Trophoblast cell (in vitro differentiated cells and primary cell): ENCODE results near the gene KCNS3.

Experiments
- DNase-seq, 2 donors: peaks; one replicate each; pipeline ENCODE4 v3.0.0-alpha.2; 2016
- H2AFZ ChIP-seq: 2 replicates; pipeline ENCODE4 v1.6.1; 2013; ENCODE audit warnings: low read length, moderate library complexity, mild to moderate bottlenecking; ENCODE audit not compliant: insufficient read depth, poor library complexity
- H2AK5ac ChIP-seq: 2 replicates; pipeline ENCODE4 v1.6.1; 2013; ENCODE audit warnings: mild to moderate bottlenecking, low read length
- H2BK120ac ChIP-seq: 2 replicates; pipeline ENCODE4 v1.6.1; 2013; ENCODE audit warnings: low read length, mild to moderate bottlenecking, moderate library complexity; ENCODE audit not compliant: insufficient read depth, poor library complexity
- H2BK12ac ChIP-seq: 2 replicates; pipeline ENCODE4 v1.6.1; 2013; ENCODE audit warnings: mild to moderate bottlenecking, low read length, moderate library complexity
- H2BK5ac ChIP-seq: 2 replicates; pipeline ENCODE4 v1.6.1; 2013; ENCODE audit warnings: low read length, low read depth, moderate library complexity, mild to moderate bottlenecking; ENCODE audit not compliant: poor library complexity
- H3K14ac ChIP-seq: 2 replicates; pipeline ENCODE4 v1.6.1; 2013; ENCODE audit warnings: mild to moderate bottlenecking, low read length
- H3K18ac ChIP-seq: 2 replicates; pipeline ENCODE4 v1.6.1; 2013; ENCODE audit warnings: mild to moderate bottlenecking, low read length
- H3K23ac ChIP-seq: 2 replicates; pipeline ENCODE4 v1.6.1; 2013; ENCODE audit warnings: low read length
- H3K27ac ChIP-seq: 2 replicates; pipeline ENCODE4 v1.5.1; 2013; ENCODE audit warnings: low read depth, mild to moderate bottlenecking, inconsistent platforms, low read length, moderate library complexity
- H3K27me3 ChIP-seq: 2 replicates; pipeline ENCODE4 v1.6.1; 2013; ENCODE audit warnings: inconsistent platforms, mild to moderate bottlenecking, low read length, moderate library complexity; ENCODE audit not compliant: insufficient read depth
- H3K36me3 ChIP-seq, 2 experiments: 1 replicate in 1 of 2; 2 replicates in 1 of 2; pipeline ENCODE4 v1.6.1; 2013; ENCODE audit warnings: low read length in 2 of 2, mild to moderate bottlenecking in 2 of 2, moderate library complexity in 1 of 2; ENCODE audit not compliant: insufficient read depth in 2 of 2, control insufficient read depth in 1 of 2
- H3K4ac ChIP-seq: 2 replicates; pipeline ENCODE4 v1.6.1; 2013; ENCODE audit warnings: low read depth, mild to moderate bottlenecking, low read length, moderate library complexity
- H3K4me1 ChIP-seq, 2 experiments: 1 replicate in 1 of 2; 2 replicates in 1 of 2; pipeline ENCODE4 v1.6.1; 2013; ENCODE audit warnings: low read length in 2 of 2, mild to moderate bottlenecking in 2 of 2, moderate library complexity in 1 of 2; ENCODE audit not compliant: insufficient read depth in 2 of 2, control insufficient read depth in 1 of 2
- H3K4me2 ChIP-seq: 2 replicates; pipeline ENCODE4 v1.6.1; 2013; ENCODE audit warnings: inconsistent platforms, mild to moderate bottlenecking, low read length, moderate library complexity
- H3K4me3 ChIP-seq: 2 replicates; pipeline ENCODE4 v1.5.1; 2013; ENCODE audit warnings: mild to moderate bottlenecking, low read depth, low read length, inconsistent platforms
- H3K79me1 ChIP-seq: one replicate; pipeline ENCODE4 v1.6.1; 2013; ENCODE audit warnings: low read length
- H3K79me2 ChIP-seq: 2 replicates; pipeline ENCODE4 v1.6.1; 2013; ENCODE audit warnings: low read length, mild to moderate bottlenecking; ENCODE audit not compliant: control insufficient read depth, insufficient read depth, poor library complexity
- H3K9ac ChIP-seq: 2 replicates; pipeline ENCODE4 v1.6.1; 2013; ENCODE audit warnings: mild to moderate bottlenecking, low read length
- H3K9me3 ChIP-seq: 2 replicates; pipeline ENCODE4 v1.6.1; 2013; ENCODE audit warnings: low read depth, mild to moderate bottlenecking, control low read depth, inconsistent platforms, low read length; ENCODE audit not compliant: insufficient read depth
- H4K12ac ChIP-seq: 2 replicates; pipeline ENCODE4 v1.6.1; 2013; ENCODE audit warnings: low read depth, mild to moderate bottlenecking, low read length, moderate library complexity
- H4K8ac ChIP-seq: 2 replicates; pipeline ENCODE4 v1.6.1; 2013; ENCODE audit warnings: low read depth, mild to moderate bottlenecking, low read length, moderate library complexity
- H4K91ac ChIP-seq: one replicate; pipeline ENCODE4 v1.6.1; 2013; ENCODE audit warnings: low read depth, mild to moderate bottlenecking, low read length, moderate library complexity
- WGBS: extraction: QIAGEN DNeasy Blood & Tissue Kit; methylation state at CpG from one replicate; pipeline ENCODE4 v1.1.7; 2013; ENCODE audit warnings: missing lambda C conversion rate; ENCODE audit not compliant: insufficient read length, insufficient coverage; ENCODE audit errors: extremely low coverage; 5-methylcytosine and 5-hydroxymethylcytosine counted together

KCNS3 gene

GRCh38 chr2:17950006-17950405 lies 71.5 kb downstream of the KCNS3 start:
- Histone ChIP-seq H3K27ac (no peak overlapping the region), H3K14ac (no peak overlapping the region), H4K8ac (no peak overlapping the region), H3K79me2 (no peaks in the 10 kb centered on the region), H4K12ac (no peak overlapping the region), H2BK5ac (no peak overlapping the region), H3K36me3 (no peaks in the 10 kb centered on the region), H3K4me2 (no peak overlapping the region), H3K9me3 (no peaks in the 10 kb centered on the region), H3K4ac (no peak overlapping the region), H2AK5ac (no peak overlapping the region), H3K79me1 (no peaks in the 10 kb centered on the region), H2BK12ac (no peak overlapping the region), H3K18ac (no peak overlapping the region), H3K27me3 (no peaks in the 10 kb centered on the region), H3K4me1 (no peaks in the 10 kb centered on the region), H3K23ac (no peak overlapping the region), H2AFZ (no peak overlapping the region), H3K4me3 (no peak overlapping the region), H2BK120ac (no peak overlapping the region), H4K91ac (no peak overlapping the region), H3K9ac (no peak overlapping the region)
- no peak for DNase-seq
- WGBS: no CpG with 5 or more reads among the region's 6 CpGs

GRCh38 chr2:17951563-17951962 lies 73.1 kb downstream of the KCNS3 start:
- no peaks in the 10 kb centered on the region for H3K9me3 ChIP-seq
- DNase-seq: no peak
- no peaks in the 10 kb centered on the region for H3K4me1 ChIP-seq
- H3K23ac ChIP-seq: no peak overlapping the region
- H2BK5ac ChIP-seq: no peak overlapping the region
- no peaks in the 10 kb centered on the region for H3K79me1 ChIP-seq
- no CpG with 5 or more reads among the region's 4 CpGs for WGBS
- no peaks in the 10 kb centered on the region for H3K27me3 ChIP-seq
- H3K36me3 ChIP-seq: no peaks in the 10 kb centered on the region
- H3K27ac ChIP-seq: no peak overlapping the region
- H4K91ac ChIP-seq: no peak overlapping the region
- H3K4ac ChIP-seq: no peak overlapping the region
- no peak overlapping the region for H3K9ac ChIP-seq
- H3K14ac ChIP-seq: no peak overlapping the region
- no peak overlapping the region for H2AFZ ChIP-seq
- H4K8ac ChIP-seq: no peak overlapping the region
- H2BK120ac ChIP-seq: no peak overlapping the region
- H4K12ac ChIP-seq: no peak overlapping the region
- no peak overlapping the region for H2AK5ac ChIP-seq
- no peak overlapping the region for H3K18ac ChIP-seq
- no peak overlapping the region for H3K4me2 ChIP-seq
- no peak overlapping the region for H2BK12ac ChIP-seq
- no peak overlapping the region for H3K4me3 ChIP-seq
- H3K79me2 ChIP-seq: no peaks in the 10 kb centered on the region

- WGBS: no CpG with 5 or more reads among the region's 4 CpGs
- Histone ChIP-seq H3K4me2 (no peak overlapping the region), H3K9me3 (no peaks in the 10 kb centered on the region), H2BK12ac (no peak overlapping the region), H2AK5ac (no peak overlapping the region), H3K14ac (no peak overlapping the region), H3K18ac (no peak overlapping the region), H3K79me1 (no peaks in the 10 kb centered on the region), H2BK120ac (no peak overlapping the region), H3K23ac (no peak overlapping the region), H4K12ac (no peak overlapping the region), H3K4me1 (no peaks in the 10 kb centered on the region), H2AFZ (no peak overlapping the region), H2BK5ac (no peak overlapping the region), H3K4ac (no peak overlapping the region), H3K27ac (no peak overlapping the region), H4K8ac (no peak overlapping the region), H3K27me3 (no peaks in the 10 kb centered on the region), H3K79me2 (no peaks in the 10 kb centered on the region), H3K4me3 (no peak overlapping the region), H3K9ac (no peak overlapping the region), H4K91ac (no peak overlapping the region), H3K36me3 (no peaks in the 10 kb centered on the region)
- no peak for DNase-seq
Observed at GRCh38 chr2:17958466-17959092, 80.1 kb downstream of the KCNS3 start.

GRCh38 chr2:17959356-17959755 lies 80.9 kb downstream of the KCNS3 start:
- no peak overlapping the region for H4K12ac ChIP-seq
- H2AFZ ChIP-seq: no peak overlapping the region
- no peak overlapping the region for H2AK5ac ChIP-seq
- no peak overlapping the region for H3K23ac ChIP-seq
- no peak overlapping the region for H3K4me3 ChIP-seq
- no peak overlapping the region for H2BK5ac ChIP-seq
- no peaks in the 10 kb centered on the region for H3K4me1 ChIP-seq
- no peak overlapping the region for H3K9ac ChIP-seq
- no peaks in the 10 kb centered on the region for H3K27me3 ChIP-seq
- H4K91ac ChIP-seq: no peak overlapping the region
- H3K18ac ChIP-seq: no peak overlapping the region
- no peak overlapping the region for H2BK12ac ChIP-seq
- no peak overlapping the region for H3K27ac ChIP-seq
- H4K8ac ChIP-seq: no peak overlapping the region
- H2BK120ac ChIP-seq: no peak overlapping the region
- no peaks in the 10 kb centered on the region for H3K79me2 ChIP-seq
- no peak overlapping the region for H3K14ac ChIP-seq
- no peaks in the 10 kb centered on the region for H3K79me1 ChIP-seq
- no peaks in the 10 kb centered on the region for H3K36me3 ChIP-seq
- no CpG with 5 or more reads among the region's 3 CpGs for WGBS
- no peak for DNase-seq
- H3K4me2 ChIP-seq: no peak overlapping the region
- no peaks in the 10 kb centered on the region for H3K9me3 ChIP-seq
- no peak overlapping the region for H3K4ac ChIP-seq
